ENCODE data around the gene ALPG. TPM values are rescaled to one million over a fixed set of nuclear protein-coding genes. Genes with fewer than 3 reads are reported as not detected.
"Not testable (repeated sequence)": the region's sequence is repeated elsewhere in the genome, so short reads cannot be mapped to it uniquely, and the experiment has no call there.

Gene ALPG
- polyA plus RNA-seq, 1 donor (not counting 4 experiments of a cell fraction or from before 2014, with no cell fraction given) = not detected

GRCh38 chr2:232362174-232362900 is 44.3 kb upstream of the ALPG start:
- no peaks in the 10 kb centered on the region for H3K79me2 ChIP-seq (ENCODE audit: control insufficient read depth, insufficient read depth, low read length)

GRCh38 chr2:232363064-232363783 is 43.4 kb upstream of the ALPG start:
- H3K27me3 ChIP-seq (ENCODE audit: control insufficient read depth, extremely low read depth, insufficient read depth, low read length); H3K27ac ChIP-seq (ENCODE audit: control insufficient read depth, insufficient read depth, low read length); H3K9ac ChIP-seq (ENCODE audit: control insufficient read depth, extremely low read depth, insufficient read depth, low read length); H3K9me1 ChIP-seq (ENCODE audit: control insufficient read depth, extremely low read depth, insufficient read depth, low read length); H3K79me2 ChIP-seq (ENCODE audit: control insufficient read depth, insufficient read depth, low read length); H3K9me3 ChIP-seq (ENCODE audit: control insufficient read depth, low read depth, low read length); H4K20me1 ChIP-seq (ENCODE audit: control insufficient read depth, extremely low read depth, insufficient read depth, low read length); FAIRE-seq; H3K36me3 ChIP-seq (ENCODE audit: control insufficient read depth in 2 of 2, extremely low read depth in 1 of 2, insufficient read depth in 2 of 2, low read length in 2 of 2); H3K4me2 ChIP-seq (ENCODE audit: control insufficient read depth, extremely low read depth, insufficient read depth, low read depth, low read length); H3K4me3 ChIP-seq (ENCODE audit: control insufficient read depth in 2 of 3, extremely low read depth in 1 of 3, insufficient read depth in 2 of 3, low read depth in 1 of 3, low read length in 3 of 3); H3K4me1 ChIP-seq (ENCODE audit: control insufficient read depth, extremely low read depth, insufficient read depth, low read length); H2AFZ ChIP-seq (ENCODE audit: control insufficient read depth, low read length); DNase-seq (ENCODE audit: low read depth, low spot score); dilution Hi-C loops (cut with MboI; ENCODE audit: extremely low pct_ligation_motif_present, low sequenced_read_pairs): not testable (repeated sequence)

More at GRCh38 chr2:232362174-232362900, 44.3 kb upstream of the ALPG start:
- Histone ChIP-seq H3K36me3 (ENCODE audit: control insufficient read depth in 2 of 2, extremely low read depth in 1 of 2, insufficient read depth in 2 of 2, low read length in 2 of 2) (no peaks in the 10 kb centered on the region), H3K4me1 (ENCODE audit: control insufficient read depth, extremely low read depth, insufficient read depth, low read length) (no peaks in the 10 kb centered on the region), H3K27ac (ENCODE audit: control insufficient read depth, insufficient read depth, low read length) (no peak overlapping the region), H3K9ac (ENCODE audit: control insufficient read depth, extremely low read depth, insufficient read depth, low read length) (no peak overlapping the region), H2AFZ (ENCODE audit: control insufficient read depth, low read length) (no peak overlapping the region), H3K27me3 (ENCODE audit: control insufficient read depth, extremely low read depth, insufficient read depth, low read length) (peaks cover 3% of the 10 kb centered on the region), H4K20me1 (ENCODE audit: control insufficient read depth, extremely low read depth, insufficient read depth, low read length) (no peaks in the 10 kb centered on the region), H3K9me3 (ENCODE audit: control insufficient read depth, low read depth, low read length) (no peaks in the 10 kb centered on the region), H3K4me3 (ENCODE audit: control insufficient read depth in 2 of 3, extremely low read depth in 1 of 3, insufficient read depth in 2 of 3, low read depth in 1 of 3, low read length in 3 of 3) (no peak overlapping the region), H3K4me2 (ENCODE audit: control insufficient read depth, extremely low read depth, insufficient read depth, low read depth, low read length) (no peak overlapping the region), H3K9me1 (ENCODE audit: control insufficient read depth, extremely low read depth, insufficient read depth, low read length) (no peaks in the 10 kb centered on the region)
- dilution Hi-C loops (cut with MboI; ENCODE audit: extremely low pct_ligation_motif_present, low sequenced_read_pairs) = no loop called here
- TF ChIP-seq CTCF (optimal IDR thresholded peaks at IDR 0.05 in 1 of 3, IDR thresholded peaks at IDR 0.05 in 1 of 3, conservative IDR thresholded peaks at IDR 0.05 in 1 of 3; ENCODE audit: extremely low read depth in 1 of 3, insufficient read depth in 2 of 3, low read length in 3 of 3) (no peak), EZH2 (IDR thresholded peaks at IDR 0.05; ENCODE audit: low read length) (no peak)
- FAIRE-seq = no peak
- no peak for DNase-seq (ENCODE audit: low read depth, low spot score)
